CD4-positive, alpha-beta T cell treated with Interferon alpha-2 for 1 hour (primary cell): ENCODE data around the gene RSPH10B2.
"Not testable (repeated sequence)": the region's sequence is repeated elsewhere in the genome, so short reads cannot be mapped to it uniquely, and the experiment has no call there.

ENCODE experiments used
- DNase-seq, 2 donors: peaks; one replicate each; pipeline ENCODE4 v3.0.0-alpha.2; 2020 to 2022

Gene RSPH10B2

DNA sequence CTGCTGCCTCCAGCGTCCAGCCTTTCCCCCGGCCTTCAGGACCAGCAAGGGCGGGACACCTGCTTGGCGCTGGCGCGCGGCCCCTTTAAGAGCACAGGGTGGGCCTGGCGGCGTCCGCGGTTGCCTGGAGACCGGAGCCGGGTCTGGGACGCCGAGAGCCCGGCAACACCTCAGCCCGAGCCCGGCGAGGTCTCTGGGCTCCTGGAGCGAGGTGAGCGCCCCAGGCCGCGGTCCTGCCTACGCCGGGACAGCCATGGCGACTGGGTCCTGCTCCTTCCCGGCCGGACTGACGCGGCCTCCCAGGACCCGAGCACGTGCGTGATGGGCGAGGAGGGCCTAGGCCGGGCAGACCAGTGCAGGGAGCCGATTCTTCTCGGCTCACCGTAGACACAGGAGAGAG lies at the start of gene RSPH10B2:
Gene RSPH10B2, plus strand, starts transcription at position 140 of the 400 bp plus-strand sequence. CDS start 3,575 bp downstream, outside the sequence.
- DNase-seq: not testable (repeated sequence)

DNA sequence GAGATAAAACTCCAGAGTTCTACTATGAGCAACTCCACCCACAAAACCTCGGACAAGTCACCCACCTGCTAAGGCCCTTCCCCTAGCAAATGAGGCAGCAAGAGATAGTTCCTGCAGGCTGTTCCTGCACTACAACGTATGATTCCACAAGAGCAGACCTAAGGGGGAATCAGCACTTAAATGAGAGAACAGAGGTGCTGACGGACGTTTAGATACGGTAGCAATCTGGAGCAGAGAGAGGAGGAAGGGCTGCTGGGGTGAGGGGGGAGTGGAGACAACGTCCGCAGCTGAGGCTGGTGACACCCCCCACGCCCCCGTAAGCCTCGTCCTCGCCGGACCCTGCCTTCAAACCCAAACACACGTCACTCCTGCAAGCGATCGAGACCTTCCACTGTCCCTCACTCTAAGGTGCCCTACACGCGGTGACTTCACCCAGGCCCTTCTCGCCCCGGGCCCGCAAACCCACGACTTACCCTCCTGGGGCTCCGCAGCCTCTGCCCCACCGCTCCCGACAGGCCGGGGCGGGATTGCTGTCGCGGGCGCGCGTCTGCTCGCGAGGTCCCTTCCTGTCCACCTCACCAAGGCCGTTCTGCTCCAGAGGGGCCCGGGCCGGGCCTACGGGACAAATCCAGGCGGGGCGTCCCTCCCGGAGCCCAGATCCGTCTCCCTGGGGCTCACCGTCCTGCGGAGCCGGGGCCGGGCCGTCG lies 47.8 kb upstream of the RSPH10B2 start:
- DNase-seq: peak; percentile 10 to 25

DNA sequence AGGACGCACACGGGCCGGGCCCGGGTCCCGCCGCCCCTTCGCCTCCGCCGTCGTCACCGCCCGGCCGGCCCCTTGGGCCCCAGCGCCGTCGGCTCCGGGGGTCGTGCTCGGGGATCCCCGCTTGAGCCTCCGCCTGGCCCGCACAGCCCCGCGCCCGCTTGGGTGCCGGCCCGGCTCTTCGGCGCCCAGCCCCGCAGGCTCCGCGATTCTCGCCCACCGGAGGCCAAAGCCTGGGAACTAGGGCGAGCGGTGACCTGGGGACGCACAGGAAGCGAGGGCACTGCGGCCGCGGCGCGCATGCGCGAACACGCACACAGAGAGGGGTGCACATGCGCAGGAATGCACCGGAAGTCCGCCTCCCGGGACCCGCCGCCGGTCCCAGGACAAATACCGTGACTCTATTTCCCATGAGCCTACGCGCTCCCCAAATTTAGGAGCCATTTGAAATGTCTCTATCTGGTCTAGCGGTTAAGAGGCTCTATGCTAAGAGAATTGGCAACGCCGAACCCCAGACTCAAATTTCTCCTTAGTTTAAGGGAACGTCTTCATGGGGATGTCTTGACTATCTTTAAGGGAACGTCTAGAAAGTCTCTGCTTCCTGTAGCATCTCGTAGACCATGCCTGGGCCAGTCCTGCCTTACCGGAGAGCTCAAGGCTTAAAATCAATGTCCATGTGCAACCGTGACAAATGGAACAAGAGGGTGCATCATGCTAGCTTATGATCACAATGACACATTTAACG lies 47.1 kb upstream of the RSPH10B2 start, which contains the start of gene ZNF12:
Gene ZNF12, minus strand, starts transcription at position 282 of the 742 bp plus-strand sequence. CDS start 1,774 bp downstream, outside the sequence.
- DNase-seq: peak; percentile 95 to 96

DNA sequence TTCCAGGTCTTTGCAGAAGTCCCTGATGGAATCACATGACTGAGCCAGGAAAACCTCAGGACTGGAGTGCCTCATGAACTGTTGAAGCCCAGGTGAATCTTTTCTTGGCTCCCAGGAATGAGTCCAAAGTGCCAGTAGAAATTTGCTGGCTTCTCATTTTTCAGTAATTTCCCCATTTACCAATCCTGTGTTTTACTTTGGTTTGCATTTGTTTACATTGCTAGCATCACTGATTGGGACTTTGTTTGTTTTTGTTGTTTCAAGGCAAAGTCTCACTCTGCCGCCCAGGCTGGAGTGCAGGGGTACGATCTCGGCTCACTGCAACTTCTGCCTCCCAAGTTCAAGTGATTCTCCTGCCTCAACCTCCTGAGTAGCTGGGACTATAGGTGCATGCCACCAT lies 45.6 kb upstream of the RSPH10B2 start:
- no peak for DNase-seq

DNA sequence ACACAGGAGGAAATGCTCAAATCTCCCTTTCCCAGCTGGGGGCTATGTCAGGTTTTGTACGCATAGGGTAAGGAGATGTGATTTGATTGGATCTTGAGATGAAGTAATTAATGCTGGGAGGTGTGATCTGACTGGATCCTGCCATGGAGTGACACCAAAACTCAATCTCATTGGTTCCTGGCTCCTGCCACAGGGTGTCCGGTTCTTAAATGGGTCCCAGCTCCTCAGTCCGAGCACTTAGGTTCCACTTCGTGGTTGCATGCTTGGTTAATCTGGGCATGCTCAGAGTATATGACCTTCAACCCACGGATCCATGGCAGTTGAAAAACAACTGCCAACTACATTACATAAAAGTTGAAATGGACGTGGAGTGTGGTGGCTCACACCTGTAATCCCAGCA lies 44.1 kb upstream of the RSPH10B2 start:
- DNase-seq: no peak

DNA sequence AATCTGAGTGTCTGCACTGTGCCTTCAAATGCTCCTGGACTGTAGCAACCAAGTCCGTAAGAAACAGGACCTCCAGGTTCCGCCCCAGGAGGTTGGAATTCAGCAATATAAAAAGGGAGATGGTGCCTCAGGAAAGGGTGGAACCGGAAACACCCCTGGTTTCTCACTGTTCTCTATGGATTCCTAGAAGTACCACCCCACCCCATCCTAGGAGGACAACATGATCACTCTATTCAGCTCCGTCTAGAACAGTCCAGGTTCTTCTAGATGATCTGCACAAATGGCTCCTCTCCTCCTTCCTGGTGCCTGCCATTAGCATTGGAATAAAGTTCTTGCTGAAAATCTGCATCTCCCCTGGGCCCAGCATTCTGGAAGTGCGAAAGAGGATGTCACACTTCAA lies 39.5 kb upstream of the RSPH10B2 start:
- no peak for DNase-seq

DNA sequence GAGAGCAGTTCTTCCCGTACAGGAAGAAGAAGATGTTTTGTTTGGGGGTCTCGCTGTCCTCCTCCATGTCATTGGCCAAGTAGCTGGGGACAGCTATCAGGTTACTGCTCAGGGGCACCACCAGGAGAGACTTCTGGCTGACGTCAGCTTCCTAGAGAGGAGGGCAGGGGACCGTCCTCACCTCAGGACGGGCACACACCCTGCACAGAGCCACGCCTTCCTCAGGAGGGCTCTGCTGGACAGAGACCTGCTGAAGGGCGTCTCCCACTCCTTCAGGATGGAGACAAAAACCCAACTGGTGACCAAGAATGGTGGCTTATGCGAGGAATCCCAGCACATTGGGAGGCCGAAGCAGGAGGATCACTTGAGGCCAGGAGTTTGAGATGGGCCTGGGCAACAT lies 38.0 kb upstream of the RSPH10B2 start:
- DNase-seq: not testable (repeated sequence)

DNA sequence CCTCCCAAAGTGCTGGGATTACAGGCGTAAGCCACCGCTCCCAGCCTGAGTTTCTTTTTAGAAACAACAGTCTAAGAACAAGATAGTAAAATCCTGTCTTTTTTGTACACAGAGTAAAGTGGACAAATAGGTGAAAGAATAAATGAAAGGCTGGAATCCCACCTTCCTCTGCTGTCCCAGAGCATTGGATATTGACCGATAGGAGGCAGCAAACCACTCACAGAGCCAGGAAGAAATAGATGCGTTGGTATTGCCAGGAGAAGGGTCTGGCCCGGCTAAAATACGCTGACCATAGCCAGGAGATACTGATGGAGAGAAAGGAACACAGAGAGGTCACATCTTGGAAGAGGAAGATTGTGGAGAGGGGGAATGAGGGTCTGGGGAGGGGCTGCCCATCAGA lies 35.8 kb upstream of the RSPH10B2 start:
- no peak for DNase-seq

DNA sequence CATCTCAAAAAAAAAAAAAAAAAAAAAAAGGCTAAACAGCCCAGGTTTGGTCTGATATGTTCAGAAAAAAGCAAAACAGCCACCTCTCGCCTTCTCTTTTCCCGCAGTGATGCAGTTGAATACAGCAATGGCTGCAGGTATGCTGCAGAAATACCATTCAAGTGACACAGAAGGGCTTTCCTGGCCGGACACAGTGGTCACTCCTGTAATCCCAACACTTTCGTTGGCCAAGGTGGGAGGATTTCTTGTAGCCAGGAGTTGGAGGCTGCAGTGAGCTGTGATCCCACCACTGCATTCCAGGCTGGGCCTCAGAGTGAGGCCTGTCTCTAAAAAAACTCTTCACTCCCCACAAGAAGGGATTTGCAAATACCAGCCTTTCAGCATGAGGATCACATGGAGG lies 29.6 kb upstream of the RSPH10B2 start:
- DNase-seq: not testable (repeated sequence)

DNA sequence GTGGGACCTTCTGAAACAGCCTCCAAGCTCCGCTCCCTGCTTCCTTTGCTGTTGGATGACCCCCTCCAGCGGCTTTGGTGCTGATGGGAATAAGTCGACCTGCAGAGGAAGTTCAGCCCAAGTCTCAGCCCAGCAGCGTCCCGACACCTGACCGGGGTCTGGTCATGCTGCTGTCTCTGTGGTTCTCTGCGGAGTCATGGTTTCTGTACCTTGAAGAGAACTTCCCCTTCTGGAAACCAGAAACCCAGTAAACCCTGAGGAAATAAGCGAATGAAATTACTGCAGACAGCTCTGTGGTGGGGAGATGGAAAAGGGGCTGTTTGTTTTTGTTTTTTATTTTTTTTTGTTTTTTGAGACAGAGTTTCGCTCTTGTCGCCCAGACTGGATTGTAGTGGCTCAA lies 28.9 kb upstream of the RSPH10B2 start:
- DNase-seq: peak in 1 of 2 donors; percentile 30

DNA sequence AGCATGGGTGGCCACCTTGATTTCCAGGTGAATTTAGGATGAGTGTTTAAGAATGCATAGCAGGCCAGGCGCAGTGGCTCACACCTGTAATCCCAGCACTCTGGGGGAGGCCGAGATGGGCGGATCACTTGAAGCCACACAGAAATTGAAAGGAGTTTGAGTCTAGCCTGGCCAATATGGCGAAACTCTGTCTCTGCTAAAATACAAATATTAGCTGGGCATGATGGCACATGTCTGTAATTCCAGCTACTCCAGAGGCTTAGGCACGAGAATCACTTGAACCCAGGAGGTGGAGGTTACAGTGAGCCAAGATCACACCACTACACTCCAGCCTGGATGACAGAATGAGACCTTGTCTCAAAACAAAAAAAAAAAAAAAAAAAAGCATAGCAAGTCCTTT lies 27.6 kb upstream of the RSPH10B2 start:
- not testable (repeated sequence) for DNase-seq

DNA sequence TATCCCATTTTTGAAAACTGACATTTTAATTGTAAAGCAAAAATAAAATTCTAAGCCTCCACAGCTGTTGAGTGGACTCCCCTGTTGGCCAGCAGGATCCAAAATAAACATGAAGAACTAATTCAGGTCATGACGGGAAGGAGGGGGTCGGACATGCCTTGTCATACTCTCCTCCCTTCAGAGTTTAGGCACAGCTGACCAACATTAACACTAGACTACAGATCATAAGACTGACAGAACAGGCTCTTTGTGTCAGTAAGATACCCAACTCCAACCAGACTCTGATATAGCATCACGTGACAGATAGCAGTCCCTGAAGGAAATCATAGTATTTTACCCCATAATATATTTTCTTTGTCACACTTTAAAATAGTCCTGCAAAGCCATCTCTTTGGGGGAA lies 26.2 kb upstream of the RSPH10B2 start:
- DNase-seq: no peak

DNA sequence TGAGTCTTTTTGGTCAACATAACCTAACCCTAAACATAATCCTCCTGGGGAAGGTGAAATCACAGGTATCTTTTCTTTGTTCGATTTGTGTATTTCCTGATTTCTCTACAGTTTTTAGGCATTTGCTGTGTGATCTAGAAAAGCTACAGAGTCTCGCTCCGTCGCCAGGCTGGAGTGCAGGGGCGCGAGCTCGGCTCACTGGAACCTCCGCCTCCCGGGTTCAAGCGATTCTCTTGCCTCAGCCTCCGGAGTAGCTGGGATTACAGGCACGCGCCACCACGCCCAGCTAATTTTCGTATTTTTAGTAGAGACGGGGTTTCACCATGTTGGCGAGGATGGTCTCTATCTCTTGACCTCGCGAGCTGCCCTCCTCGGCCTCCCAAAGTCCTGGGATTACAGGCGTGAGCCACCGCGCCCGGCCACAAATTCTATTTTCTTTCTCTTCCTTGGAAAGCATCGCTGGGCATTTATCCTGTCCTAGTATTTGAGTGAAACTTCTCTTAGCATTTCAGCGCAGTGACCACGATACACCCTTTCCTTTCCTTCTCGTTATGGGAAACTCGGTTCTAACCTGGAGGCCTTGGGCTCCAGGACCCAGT lies 24.9 kb upstream of the RSPH10B2 start:
- DNase-seq: not testable (repeated sequence)

DNA sequence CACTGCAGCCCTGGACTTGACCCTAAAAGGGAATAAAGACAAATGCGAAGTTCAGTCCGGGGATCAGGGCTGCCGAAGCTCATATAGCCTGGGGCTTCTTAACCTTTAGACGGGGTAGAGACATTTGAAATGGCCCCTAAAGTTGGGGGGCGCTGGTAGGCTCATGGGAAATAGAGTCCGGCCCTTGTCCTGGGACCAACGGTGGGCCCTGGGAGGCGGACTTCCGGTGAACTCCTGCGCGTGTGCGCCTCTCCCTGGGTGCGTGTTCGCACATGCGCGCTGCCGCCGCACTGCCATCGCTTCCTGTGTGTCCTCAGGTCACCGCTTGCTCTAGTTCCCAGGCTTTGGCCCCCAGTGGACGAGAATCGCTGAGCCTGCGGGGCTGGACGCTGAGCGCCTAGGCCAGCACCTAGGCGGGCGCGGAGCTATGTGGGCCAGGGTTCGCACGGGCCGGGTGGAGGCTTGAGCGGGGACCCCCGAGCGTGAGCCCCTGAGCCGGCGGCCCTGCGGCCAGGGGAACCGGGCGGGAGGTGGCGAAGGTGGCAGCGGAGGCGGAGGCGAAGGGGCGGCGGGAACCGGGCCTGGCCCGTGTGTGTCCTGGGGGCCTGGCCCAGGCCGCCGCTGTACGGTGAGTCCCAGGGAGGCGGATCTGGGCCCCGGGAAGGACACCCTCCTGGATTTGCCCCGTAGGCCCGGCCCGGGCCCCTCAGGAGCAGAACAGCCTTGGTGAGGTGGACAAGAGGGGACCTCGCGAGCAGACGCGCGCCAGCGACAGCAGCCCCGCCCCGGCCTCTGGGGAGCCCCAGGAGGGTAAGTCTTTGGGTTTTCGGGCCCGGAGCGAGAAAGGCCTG lies 24.2 kb upstream of the RSPH10B2 start:
- DNase-seq: peak; percentile 88

DNA sequence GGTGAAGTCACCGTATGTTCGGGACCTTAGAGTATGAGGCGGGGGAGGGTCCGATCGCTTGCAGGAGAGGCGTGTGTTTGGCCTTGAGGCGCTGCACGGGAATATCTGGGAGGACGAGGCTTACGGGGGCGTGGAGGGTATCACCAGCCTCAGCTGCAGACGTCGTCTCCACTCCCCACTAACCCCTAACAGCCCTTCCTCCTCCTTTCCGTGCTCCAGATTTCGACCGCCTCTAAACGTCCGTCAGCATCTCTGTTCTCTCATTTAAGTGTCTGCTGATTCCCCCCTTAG lies 23.6 kb upstream of the RSPH10B2 start:
- no peak for DNase-seq

DNA sequence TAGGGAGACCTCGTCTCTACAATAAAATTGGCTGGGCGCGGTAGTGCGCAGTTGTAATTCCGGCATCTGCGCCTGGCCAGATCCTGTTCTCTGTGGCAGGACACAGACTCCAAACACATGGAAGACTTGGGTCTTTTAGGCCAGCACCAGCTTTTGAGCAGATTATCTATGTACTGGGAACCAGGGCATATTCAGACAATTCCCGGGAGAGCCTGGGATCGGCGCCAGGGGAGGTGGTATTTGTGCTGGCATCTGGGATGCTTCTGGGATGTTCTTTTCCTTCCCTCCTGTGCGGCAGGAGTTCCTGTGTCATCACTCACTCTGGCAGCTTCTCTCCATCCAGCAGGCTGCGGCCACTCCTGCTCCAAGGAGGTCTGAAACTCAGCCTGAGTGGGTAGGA lies 15.5 kb upstream of the RSPH10B2 start:
- not testable (repeated sequence) for DNase-seq

DNA sequence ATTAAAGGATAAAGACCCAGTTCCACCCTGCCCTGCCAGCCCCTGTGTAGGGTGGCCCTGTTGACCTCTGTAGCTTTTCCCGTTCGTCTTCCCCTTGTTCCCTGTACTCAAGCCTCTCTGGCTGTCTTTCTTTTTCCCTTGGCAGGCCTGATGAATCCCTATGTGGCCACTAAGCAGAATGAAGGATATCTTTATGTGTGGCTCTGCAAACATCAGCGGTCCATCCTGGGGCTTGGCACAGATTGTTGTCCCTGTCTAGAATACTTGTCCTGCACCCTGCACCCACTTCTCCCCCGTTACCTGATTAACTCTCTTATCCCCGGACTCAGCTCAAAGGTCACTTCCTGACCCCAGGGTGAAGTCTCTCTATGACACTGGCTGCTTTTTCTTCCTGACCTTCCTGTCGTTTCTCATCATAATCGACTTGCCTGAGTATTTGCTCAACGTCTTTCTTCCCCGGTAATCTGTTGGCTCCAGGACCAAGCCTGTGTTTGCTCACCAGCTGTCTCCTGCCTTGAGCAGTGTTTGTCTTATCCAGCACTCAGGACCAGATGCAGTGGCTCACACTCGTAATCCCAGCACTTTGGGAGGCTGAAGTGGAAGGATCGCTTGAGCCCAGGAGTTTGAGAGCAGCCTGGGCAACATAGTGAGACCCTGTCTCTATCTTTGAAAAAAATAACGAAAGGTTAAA lies 9.3 kb upstream of the RSPH10B2 start:
- not testable (repeated sequence) for DNase-seq

DNA sequence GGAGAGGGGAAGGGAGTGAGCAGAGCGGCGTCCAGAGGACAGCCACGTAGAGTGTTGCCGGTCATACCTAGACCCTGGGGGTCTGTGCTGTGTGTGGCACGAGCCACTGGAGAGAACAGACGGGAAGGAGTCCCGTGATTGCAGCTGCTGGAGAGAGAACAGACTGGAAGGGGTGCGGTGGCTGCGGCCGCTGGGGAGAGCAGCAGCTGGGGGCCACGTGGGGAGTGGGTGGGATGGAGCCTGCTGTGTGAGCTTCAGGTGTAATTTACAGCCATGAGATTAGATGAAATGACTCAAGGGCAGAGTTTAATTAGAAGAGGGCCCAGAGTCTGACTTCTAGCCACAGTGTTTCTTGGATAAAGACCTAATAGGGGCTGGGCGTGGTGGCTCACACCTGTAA lies 4.6 kb upstream of the RSPH10B2 start:
- DNase-seq: not testable (repeated sequence)

DNA sequence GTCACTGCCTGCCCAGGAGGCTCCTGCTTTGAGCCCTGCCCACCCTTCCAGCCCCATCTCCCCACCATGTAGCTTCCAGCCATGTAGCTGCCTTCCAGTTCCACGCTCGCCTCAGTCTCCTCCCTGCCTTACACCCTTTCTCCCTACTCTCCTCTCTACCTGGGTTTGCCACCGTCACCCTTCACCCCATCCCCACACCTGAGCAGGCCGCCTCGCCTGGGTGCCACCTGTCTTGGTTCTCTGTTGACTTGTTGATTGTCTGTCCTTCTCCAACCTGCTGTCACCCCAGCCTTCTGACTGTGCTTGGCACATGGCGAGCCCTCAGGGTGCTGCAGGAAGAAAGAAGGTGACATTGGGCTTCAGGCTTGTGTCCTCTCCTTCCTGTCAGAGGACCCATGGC lies 3.7 kb upstream of the RSPH10B2 start:
- not testable (repeated sequence) for DNase-seq

DNA sequence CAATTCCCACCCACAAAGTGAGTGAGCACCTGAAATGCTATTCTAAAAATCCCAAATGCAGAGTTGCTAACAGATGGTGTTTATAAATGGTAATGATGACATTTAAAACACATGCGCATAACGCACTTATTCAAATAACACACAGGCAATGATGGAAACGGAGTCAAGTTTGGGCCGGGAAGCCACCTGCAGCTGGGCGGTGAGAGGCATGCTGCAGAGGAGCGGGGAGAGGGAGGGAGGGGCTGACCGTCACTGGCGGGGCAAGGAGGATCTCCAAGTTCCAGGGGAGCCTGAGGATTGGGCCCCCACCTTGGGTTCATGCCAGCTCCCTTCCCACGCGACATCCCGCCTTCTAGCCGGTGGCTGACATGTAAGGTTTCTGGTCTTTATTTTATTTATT lies 7.3 kb downstream of the RSPH10B2 start:
- not testable (repeated sequence) for DNase-seq

DNA sequence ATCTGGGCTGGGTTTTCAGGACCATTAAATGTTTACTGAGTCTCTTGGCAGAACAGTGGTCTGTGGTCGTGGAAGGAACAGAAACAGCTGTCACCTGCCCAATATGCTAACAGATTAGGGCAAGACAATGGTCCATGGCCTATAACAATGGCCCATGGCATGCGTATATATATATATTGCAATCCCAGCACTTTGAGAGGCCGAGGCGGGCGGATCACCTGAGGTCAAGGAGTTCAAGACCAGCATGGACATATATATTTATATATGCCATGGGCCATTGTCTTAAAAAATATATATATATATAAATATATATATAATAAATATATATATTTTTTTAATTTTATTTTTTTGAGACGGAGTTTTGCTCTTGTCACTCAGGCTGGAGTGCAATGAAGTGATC lies 27.7 kb downstream of the RSPH10B2 start:
- DNase-seq: not testable (repeated sequence)

DNA sequence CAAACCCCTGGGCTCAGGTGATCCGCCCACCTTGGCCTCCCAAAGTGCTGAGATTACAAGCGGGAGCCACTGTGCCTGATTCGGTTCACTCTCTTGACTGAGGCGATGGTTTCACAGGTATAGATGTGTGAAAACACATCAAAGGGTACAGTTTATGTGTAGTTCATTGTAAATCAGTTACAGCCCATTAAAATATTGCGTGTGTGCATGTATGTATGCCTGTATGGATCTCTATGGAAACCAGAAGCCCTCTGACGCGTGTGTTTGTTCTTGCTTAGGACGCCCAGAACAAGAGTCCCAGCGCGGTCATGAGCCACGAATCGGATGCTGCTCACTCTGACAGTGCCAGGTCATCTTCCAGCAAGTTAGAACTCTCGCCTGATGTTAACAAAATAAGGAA lies 35.5 kb downstream of the RSPH10B2 start:
- not testable (repeated sequence) for DNase-seq
